ENCODE measurements around the gene MAGEB5. TPM values are rescaled to one million over a fixed set of nuclear protein-coding genes. Genes with fewer than 3 reads are reported as not detected.

Gene MAGEB5, protein sequence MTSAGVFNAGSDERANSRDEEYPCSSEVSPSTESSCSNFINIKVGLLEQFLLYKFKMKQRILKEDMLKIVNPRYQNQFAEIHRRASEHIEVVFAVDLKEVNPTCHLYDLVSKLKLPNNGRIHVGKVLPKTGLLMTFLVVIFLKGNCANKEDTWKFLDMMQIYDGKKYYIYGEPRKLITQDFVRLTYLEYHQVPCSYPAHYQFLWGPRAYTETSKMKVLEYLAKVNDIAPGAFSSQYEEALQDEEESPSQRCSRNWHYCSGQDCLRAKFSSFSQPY
- total RNA-seq (2014; rRNA removed; shearing (Covaris generic)) (not detected in 2 replicates), polyA plus RNA-seq (2016; fragmentation: Nextera tagmentation; extraction: Ambion mirVana) (not detected in 2 replicates)
- long read RNA-seq, result 0 reads

DNA sequence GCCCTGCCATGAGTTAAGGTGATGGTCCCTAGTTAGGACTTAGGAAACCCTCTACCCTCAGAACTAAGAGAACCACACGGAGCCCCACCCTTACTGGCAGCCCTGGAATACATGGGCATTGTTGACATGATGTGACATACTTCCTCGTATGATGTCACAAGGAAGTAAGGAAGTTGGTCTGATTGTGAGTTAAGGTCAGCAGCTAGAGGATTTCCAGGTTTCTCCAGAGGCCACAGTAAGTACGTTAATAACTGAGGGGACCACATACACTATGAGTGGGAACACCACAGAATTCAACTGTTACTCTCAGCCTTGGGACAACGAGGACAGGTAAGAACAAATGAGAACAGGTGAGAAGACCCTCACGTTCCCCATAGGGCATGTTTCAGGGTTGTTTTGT is at the start of gene MAGEB5:
TSS of gene MAGEB5 (plus strand) at position 301 of the 400 bp plus-strand sequence. CDS start 1,133 bp downstream, outside the sequence.
- TF ChIP-seq EZH2 (IDR thresholded peaks at IDR 0.05; ENCODE audit: low read depth, unreplicated experiment) (no peak), ZNF331 (CRISPR knock-in tag; IDR thresholded peaks at IDR 0.05; ENCODE audit: low read depth) (no peak), CTCF (conservative IDR thresholded peaks at IDR 0.05; ENCODE audit: low read depth in 2 of 2) (no peak), EZH2phosphoT487 (IDR thresholded peaks at IDR 0.05; ENCODE audit: unreplicated experiment) (no peak), ZNF114 (CRISPR knock-in tag; IDR thresholded peaks at IDR 0.05) (no peak), STAT1 (IDR thresholded peaks at IDR 0.05; ENCODE audit: unreplicated experiment) (no peak), NANOG (IDR thresholded peaks at IDR 0.05; ENCODE audit: borderline replicate concordance) (no peak), POLR2AphosphoS5 (IDR thresholded peaks at IDR 0.05; ENCODE audit: low read depth) (no peak), JUNB (IDR thresholded peaks at IDR 0.05; ENCODE audit: unreplicated experiment) (no peak), CREB1 (CRISPR knock-in tag; IDR thresholded peaks at IDR 0.05; ENCODE audit: low read depth) (no peak)
- TF ChIP-seq, protein P1, sequence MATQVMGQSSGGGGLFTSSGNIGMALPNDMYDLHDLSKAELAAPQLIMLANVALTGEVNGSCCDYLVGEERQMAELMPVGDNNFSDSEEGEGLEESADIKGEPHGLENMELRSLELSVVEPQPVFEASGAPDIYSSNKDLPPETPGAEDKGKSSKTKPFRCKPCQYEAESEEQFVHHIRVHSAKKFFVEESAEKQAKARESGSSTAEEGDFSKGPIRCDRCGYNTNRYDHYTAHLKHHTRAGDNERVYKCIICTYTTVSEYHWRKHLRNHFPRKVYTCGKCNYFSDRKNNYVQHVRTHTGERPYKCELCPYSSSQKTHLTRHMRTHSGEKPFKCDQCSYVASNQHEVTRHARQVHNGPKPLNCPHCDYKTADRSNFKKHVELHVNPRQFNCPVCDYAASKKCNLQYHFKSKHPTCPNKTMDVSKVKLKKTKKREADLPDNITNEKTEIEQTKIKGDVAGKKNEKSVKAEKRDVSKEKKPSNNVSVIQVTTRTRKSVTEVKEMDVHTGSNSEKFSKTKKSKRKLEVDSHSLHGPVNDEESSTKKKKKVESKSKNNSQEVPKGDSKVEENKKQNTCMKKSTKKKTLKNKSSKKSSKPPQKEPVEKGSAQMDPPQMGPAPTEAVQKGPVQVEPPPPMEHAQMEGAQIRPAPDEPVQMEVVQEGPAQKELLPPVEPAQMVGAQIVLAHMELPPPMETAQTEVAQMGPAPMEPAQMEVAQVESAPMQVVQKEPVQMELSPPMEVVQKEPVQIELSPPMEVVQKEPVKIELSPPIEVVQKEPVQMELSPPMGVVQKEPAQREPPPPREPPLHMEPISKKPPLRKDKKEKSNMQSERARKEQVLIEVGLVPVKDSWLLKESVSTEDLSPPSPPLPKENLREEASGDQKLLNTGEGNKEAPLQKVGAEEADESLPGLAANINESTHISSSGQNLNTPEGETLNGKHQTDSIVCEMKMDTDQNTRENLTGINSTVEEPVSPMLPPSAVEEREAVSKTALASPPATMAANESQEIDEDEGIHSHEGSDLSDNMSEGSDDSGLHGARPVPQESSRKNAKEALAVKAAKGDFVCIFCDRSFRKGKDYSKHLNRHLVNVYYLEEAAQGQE (IDR thresholded peaks at IDR 0.05; ENCODE audit: unreplicated experiment), result no peak
- TF ChIP-seq, protein P2, sequence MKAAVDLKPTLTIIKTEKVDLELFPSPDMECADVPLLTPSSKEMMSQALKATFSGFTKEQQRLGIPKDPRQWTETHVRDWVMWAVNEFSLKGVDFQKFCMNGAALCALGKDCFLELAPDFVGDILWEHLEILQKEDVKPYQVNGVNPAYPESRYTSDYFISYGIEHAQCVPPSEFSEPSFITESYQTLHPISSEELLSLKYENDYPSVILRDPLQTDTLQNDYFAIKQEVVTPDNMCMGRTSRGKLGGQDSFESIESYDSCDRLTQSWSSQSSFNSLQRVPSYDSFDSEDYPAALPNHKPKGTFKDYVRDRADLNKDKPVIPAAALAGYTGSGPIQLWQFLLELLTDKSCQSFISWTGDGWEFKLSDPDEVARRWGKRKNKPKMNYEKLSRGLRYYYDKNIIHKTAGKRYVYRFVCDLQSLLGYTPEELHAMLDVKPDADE (IDR thresholded peaks at IDR 0.05), result no peak
- TF ChIP-seq, protein P3, sequence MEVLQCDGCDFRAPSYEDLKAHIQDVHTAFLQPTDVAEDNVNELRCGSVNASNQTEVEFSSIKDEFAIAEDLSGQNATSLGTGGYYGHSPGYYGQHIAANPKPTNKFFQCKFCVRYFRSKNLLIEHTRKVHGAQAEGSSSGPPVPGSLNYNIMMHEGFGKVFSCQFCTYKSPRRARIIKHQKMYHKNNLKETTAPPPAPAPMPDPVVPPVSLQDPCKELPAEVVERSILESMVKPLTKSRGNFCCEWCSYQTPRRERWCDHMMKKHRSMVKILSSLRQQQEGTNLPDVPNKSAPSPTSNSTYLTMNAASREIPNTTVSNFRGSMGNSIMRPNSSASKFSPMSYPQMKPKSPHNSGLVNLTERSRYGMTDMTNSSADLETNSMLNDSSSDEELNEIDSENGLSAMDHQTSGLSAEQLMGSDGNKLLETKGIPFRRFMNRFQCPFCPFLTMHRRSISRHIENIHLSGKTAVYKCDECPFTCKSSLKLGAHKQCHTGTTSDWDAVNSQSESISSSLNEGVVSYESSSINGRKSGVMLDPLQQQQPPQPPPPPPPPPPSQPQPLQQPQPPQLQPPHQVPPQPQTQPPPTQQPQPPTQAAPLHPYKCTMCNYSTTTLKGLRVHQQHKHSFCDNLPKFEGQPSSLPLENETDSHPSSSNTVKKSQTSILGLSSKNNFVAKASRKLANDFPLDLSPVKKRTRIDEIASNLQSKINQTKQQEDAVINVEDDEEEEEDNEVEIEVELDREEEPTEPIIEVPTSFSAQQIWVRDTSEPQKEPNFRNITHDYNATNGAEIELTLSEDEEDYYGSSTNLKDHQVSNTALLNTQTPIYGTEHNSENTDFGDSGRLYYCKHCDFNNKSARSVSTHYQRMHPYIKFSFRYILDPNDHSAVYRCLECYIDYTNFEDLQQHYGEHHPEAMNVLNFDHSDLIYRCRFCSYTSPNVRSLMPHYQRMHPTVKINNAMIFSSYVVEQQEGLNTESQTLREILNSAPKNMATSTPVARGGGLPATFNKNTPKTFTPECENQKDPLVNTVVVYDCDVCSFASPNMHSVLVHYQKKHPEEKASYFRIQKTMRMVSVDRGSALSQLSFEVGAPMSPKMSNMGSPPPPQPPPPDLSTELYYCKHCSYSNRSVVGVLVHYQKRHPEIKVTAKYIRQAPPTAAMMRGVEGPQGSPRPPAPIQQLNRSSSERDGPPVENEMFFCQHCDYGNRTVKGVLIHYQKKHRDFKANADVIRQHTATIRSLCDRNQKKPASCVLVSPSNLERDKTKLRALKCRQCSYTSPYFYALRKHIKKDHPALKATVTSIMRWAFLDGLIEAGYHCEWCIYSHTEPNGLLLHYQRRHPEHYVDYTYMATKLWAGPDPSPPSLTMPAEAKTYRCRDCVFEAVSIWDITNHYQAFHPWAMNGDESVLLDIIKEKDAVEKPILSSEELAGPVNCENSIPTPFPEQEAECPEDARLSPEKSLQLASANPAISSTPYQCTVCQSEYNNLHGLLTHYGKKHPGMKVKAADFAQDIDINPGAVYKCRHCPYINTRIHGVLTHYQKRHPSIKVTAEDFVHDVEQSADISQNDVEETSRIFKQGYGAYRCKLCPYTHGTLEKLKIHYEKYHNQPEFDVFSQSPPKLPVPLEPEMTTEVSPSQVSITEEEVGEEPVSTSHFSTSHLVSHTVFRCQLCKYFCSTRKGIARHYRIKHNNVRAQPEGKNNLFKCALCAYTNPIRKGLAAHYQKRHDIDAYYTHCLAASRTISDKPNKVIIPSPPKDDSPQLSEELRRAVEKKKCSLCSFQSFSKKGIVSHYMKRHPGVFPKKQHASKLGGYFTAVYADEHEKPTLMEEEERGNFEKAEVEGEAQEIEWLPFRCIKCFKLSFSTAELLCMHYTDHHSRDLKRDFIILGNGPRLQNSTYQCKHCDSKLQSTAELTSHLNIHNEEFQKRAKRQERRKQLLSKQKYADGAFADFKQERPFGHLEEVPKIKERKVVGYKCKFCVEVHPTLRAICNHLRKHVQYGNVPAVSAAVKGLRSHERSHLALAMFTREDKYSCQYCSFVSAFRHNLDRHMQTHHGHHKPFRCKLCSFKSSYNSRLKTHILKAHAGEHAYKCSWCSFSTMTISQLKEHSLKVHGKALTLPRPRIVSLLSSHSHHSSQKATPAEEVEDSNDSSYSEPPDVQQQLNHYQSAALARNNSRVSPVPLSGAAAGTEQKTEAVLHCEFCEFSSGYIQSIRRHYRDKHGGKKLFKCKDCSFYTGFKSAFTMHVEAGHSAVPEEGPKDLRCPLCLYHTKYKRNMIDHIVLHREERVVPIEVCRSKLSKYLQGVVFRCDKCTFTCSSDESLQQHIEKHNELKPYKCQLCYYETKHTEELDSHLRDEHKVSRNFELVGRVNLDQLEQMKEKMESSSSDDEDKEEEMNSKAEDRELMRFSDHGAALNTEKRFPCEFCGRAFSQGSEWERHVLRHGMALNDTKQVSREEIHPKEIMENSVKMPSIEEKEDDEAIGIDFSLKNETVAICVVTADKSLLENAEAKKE (CRISPR knock-in tag; IDR thresholded peaks at IDR 0.05), result no peak
- H3K27me3 ChIP-seq (ENCODE audit: insufficient read depth), result no peaks in the 10 kb centered on the region
- no peak within 1 kb of the TSS for H2AFZ ChIP-seq
- H3K27ac ChIP-seq (ENCODE audit: low read depth), result no peak within 1 kb of the TSS
- no peaks in the 10 kb centered on the region for H3K36me3 ChIP-seq (ENCODE audit: insufficient read depth)
- Mint-ChIP-seq H3K36me3 (ENCODE audit: low read depth) (no peaks in the 10 kb centered on the region), H3K4me1 (no peaks in the 10 kb centered on the region), H3K9me3 (no peaks in the 10 kb centered on the region), H3K27me3 (ENCODE audit: insufficient read depth, low read depth, poor library complexity) (no peaks in the 10 kb centered on the region), H3K27ac (no peak within 1 kb of the TSS), H3K4me3 (no peak within 1 kb of the TSS)
- no peaks in the 10 kb centered on the region for H3F3A ChIP-seq (replicated peaks; ENCODE audit: low read depth)
- H3K79me2 ChIP-seq (replicated peaks; ENCODE audit: insufficient read depth), result no peaks in the 10 kb centered on the region
- H3K4me2 ChIP-seq, result no peak within 1 kb of the TSS
- no peak within 1 kb of the TSS for H3K4me3 ChIP-seq
- ATAC-seq (no peak), DNase-seq (ENCODE audit: low spot score) (no peak)
- no peaks in the 10 kb centered on the region for H3K4me1 ChIP-seq (ENCODE audit: insufficient read depth)
- no peaks in the 10 kb centered on the region for H4K20me1 ChIP-seq (replicated peaks; ENCODE audit: insufficient read depth)
- H3K9me2 ChIP-seq (ENCODE audit: insufficient read depth), result no peaks in the 10 kb centered on the region

All from GM23338 (cell line).